Measurements from ENCODE around the gene SEMA4D.
A peak's percentile ranks its signal among the peaks of the same experiment; 100 is the strongest.

SEMA4D gene

DNA sequence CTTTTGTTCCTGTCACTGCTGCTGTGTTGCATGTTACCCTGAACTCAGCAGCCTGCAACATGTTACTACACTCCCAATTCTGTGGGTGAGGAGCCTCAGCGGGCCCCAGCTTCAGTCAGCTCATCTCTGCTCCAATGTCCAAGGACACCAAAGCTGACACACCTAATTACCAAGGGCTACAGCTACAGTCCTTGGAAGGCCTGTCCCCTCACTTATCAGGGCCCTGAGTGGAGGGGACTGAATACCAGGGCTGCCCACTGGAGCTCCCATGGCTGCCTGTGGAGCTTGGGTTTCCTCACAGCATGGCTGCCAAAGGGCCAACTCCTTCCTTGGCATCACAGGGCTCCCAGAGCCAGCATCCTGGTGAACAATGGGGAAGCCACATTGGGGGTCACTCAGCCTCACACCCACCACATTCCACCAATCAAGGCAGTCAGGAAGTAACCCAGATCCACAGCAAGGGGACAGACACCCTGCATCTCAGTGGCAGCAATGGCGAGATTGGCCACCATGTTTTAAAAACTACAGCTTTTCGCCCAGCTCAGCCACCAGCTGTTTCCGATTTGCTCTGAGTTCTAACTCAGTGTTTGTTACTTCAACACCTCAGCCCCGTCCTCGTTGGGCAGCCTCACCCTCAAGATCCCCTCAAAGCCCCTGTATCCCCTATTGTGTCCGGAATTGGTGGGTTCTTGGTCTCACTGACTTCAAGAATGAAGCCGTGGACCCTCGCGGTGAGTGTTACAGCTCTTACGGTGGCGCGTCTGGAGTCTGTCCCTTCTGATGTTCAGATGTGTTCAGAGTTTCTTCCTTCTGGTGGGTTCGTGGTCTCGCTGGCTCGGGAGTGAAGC is 18.9 kb downstream of the SEMA4D start:
- no peaks in the 10 kb centered on the region for H3K27me3 Mint-ChIP-seq (ENCODE audit: low read depth)
- TF ChIP-seq, protein P1, sequence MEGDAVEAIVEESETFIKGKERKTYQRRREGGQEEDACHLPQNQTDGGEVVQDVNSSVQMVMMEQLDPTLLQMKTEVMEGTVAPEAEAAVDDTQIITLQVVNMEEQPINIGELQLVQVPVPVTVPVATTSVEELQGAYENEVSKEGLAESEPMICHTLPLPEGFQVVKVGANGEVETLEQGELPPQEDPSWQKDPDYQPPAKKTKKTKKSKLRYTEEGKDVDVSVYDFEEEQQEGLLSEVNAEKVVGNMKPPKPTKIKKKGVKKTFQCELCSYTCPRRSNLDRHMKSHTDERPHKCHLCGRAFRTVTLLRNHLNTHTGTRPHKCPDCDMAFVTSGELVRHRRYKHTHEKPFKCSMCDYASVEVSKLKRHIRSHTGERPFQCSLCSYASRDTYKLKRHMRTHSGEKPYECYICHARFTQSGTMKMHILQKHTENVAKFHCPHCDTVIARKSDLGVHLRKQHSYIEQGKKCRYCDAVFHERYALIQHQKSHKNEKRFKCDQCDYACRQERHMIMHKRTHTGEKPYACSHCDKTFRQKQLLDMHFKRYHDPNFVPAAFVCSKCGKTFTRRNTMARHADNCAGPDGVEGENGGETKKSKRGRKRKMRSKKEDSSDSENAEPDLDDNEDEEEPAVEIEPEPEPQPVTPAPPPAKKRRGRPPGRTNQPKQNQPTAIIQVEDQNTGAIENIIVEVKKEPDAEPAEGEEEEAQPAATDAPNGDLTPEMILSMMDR (IDR thresholded peaks at IDR 0.05; ENCODE audit: unreplicated experiment in 3 of 3) = no peak
- H3K27ac Mint-ChIP-seq = peak overlapping the region in 2 of 3 experiments; percentile 25 to 70
- no peak overlapping the region for H3K4me3 Mint-ChIP-seq
- H3K9me3 Mint-ChIP-seq = no peaks in the 10 kb centered on the region
- peaks cover 13% of the 10 kb centered on the region for H3K36me3 Mint-ChIP-seq (ENCODE audit: low read depth)
- H3K4me1 Mint-ChIP-seq = peaks cover 50% of the 10 kb centered on the region

- no peaks in the 10 kb centered on the region for H3K9me3 Mint-ChIP-seq
- H3K27me3 Mint-ChIP-seq (ENCODE audit: low read depth) = no peaks in the 10 kb centered on the region
- peaks cover 13% of the 10 kb centered on the region for H3K36me3 Mint-ChIP-seq (ENCODE audit: low read depth)
- H3K4me3 Mint-ChIP-seq = peak overlapping the region in 1 of 3 experiments; percentile 16
- TF ChIP-seq, protein P1 (IDR thresholded peaks at IDR 0.05; ENCODE audit: unreplicated experiment in 3 of 3) = no peak
- H3K27ac Mint-ChIP-seq = peak overlapping the region; percentile 84 to 95 (median 95)
- peaks cover 43% of the 10 kb centered on the region for H3K4me1 Mint-ChIP-seq
These were observed 19.9 kb downstream of the SEMA4D start for GRCh38 chr9:89477811-89478630.

- peaks cover 37% of the 10 kb centered on the region for H3K4me1 Mint-ChIP-seq
These were observed 20.5 kb downstream of the SEMA4D start for GRCh38 chr9:89477384-89477783.

GRCh38 chr9:89476546-89476945 is 21.4 kb downstream of the SEMA4D start:
- H3K27me3 Mint-ChIP-seq (ENCODE audit: low read depth) = no peaks in the 10 kb centered on the region
- H3K36me3 Mint-ChIP-seq (ENCODE audit: low read depth) = peaks cover 13% of the 10 kb centered on the region
- H3K4me1 Mint-ChIP-seq = peaks cover 30% of the 10 kb centered on the region
- no peaks in the 10 kb centered on the region for H3K9me3 Mint-ChIP-seq
- TF ChIP-seq, protein P1 (IDR thresholded peaks at IDR 0.05; ENCODE audit: unreplicated experiment in 3 of 3) = no peak
- no peak overlapping the region for H3K4me3 Mint-ChIP-seq
- H3K27ac Mint-ChIP-seq = peak overlapping the region in 2 of 3 experiments; percentile 95

More at GRCh38 chr9:89477384-89477783, 20.5 kb downstream of the SEMA4D start:
- Mint-ChIP-seq H3K9me3 (no peaks in the 10 kb centered on the region), H3K27me3 (ENCODE audit: low read depth) (no peaks in the 10 kb centered on the region), H3K4me3 (no peak overlapping the region), H3K27ac (peak overlapping the region; percentile 84 to 95 (median 95)), H3K36me3 (ENCODE audit: low read depth) (peaks cover 13% of the 10 kb centered on the region)
- TF ChIP-seq, protein P1 (IDR thresholded peaks at IDR 0.05; ENCODE audit: unreplicated experiment in 3 of 3) = no peak

GRCh38 chr9:89475891-89476440 is 21.9 kb downstream of the SEMA4D start:
- Mint-ChIP-seq H3K36me3 (ENCODE audit: low read depth) (peaks cover 13% of the 10 kb centered on the region), H3K27ac (no peak overlapping the region), H3K9me3 (no peaks in the 10 kb centered on the region), H3K4me3 (no peak overlapping the region), H3K27me3 (ENCODE audit: low read depth) (no peaks in the 10 kb centered on the region), H3K4me1 (peaks cover 27% of the 10 kb centered on the region)
- TF ChIP-seq, protein P1 (IDR thresholded peaks at IDR 0.05; ENCODE audit: unreplicated experiment in 3 of 3) = no peak
